ENCODE measurements around the gene ACVR1B.

The ACVR1B gene

GRCh38 chr12:51951199-51951842 lies at the start of gene ACVR1B:
Gene ACVR1B (plus strand): TSS chr12:51951699. CDS start chr12:51951744, 45 bp downstream.
- DNase-seq (ENCODE audit: low read depth), result peak; percentile 53

GRCh38 chr12:51901881-51902280 lies 49.6 kb upstream of the ACVR1B start:
- DNase-seq (ENCODE audit: low read depth), result no peak

DNA sequence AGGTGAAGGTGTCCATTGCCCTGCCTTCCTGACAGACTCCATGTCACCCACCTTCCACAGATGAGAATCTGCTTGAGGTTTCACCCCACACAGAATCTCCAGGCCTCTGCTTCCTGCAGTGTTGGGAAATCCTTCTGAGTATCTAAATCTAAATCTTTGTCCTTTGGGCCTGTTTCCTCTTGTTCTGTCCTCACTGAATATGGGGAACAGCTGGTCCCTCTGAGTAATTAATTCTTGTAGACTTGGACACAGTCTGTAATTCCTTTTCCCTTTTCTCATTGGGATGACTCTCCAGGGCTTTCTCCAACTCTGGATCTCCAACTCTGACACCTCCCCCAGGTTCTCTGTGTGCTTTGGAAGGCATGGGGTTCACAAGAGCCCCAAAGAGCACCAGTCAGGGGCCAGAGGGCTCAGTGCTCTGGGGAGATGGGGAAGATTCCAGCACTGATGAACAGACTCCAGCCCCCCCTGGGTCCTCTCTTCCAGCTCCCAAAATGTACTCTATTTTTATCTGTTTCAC lies 46.5 kb upstream of the ACVR1B start:
- no peak for DNase-seq (ENCODE audit: low read depth)

- no peak for DNase-seq (ENCODE audit: low read depth)
These were observed 45.7 kb upstream of the ACVR1B start for GRCh38 chr12:51905471-51906429.

GRCh38 chr12:51906430-51907082 lies 44.9 kb upstream of the ACVR1B start:
- DNase-seq (ENCODE audit: low read depth), result no peak

GRCh38 chr12:51907083-51907855 lies 44.2 kb upstream of the ACVR1B start, which contains the start of gene ACVRL1:
Gene ACVRL1 (plus strand): TSS chr12:51907504. CDS start chr12:51912475, 4,971 bp downstream.
- no peak for DNase-seq (ENCODE audit: low read depth)

GRCh38 chr12:51907856-51908425 lies 43.6 kb upstream of the ACVR1B start:
- no peak for DNase-seq (ENCODE audit: low read depth)

GRCh38 chr12:51908876-51909592 lies 42.5 kb upstream of the ACVR1B start:
- no peak for DNase-seq (ENCODE audit: low read depth)

GRCh38 chr12:51910168-51910567 lies 41.3 kb upstream of the ACVR1B start:
- DNase-seq (ENCODE audit: low read depth), result no peak

DNA sequence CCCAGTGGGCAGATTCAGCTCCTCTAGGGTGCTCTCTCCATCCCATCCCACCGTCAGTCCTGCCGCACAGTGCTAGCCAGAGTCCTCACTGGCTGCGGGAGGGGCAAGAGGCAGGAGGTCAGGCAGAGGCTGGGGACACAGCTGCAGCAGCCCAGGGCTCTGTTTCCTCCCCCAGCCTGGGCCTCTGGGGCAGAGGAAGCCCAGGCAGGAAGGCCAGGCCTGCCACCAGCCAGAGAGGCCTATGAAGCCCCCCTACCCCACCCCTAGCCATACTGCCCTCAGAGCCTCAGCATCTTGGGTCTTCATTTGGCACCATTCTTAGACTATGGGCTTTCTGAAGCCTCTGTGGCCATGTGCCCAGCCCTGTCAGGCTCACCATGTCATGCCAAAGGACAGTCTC lies 40.8 kb upstream of the ACVR1B start:
- no peak for DNase-seq (ENCODE audit: low read depth)

DNA sequence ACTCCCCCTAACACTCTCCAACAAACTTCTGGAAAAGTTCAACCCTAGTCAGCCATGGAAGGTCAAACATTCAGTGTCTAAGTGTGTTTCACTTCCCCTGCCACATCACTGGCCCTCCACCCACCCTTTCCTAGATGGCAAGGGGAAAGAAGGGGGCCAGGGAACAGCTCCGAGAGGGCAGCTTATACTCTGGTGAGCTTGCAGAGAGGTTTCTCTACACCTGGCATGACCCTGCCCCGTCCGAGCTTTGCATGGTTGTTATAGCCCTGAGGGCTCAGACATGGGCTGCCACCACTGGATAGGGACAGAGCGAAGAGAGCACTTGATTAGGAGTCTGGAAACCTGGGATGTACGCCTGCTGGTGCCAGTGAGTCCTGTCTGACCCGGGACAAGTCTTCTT lies 40.2 kb upstream of the ACVR1B start:
- no peak for DNase-seq (ENCODE audit: low read depth)

- DNase-seq (ENCODE audit: low read depth), result no peak
These were observed 39.4 kb upstream of the ACVR1B start for GRCh38 chr12:51911788-51912711.

- no peak for DNase-seq (ENCODE audit: low read depth)
These were observed 38.1 kb upstream of the ACVR1B start for GRCh38 chr12:51913071-51914033.

DNA sequence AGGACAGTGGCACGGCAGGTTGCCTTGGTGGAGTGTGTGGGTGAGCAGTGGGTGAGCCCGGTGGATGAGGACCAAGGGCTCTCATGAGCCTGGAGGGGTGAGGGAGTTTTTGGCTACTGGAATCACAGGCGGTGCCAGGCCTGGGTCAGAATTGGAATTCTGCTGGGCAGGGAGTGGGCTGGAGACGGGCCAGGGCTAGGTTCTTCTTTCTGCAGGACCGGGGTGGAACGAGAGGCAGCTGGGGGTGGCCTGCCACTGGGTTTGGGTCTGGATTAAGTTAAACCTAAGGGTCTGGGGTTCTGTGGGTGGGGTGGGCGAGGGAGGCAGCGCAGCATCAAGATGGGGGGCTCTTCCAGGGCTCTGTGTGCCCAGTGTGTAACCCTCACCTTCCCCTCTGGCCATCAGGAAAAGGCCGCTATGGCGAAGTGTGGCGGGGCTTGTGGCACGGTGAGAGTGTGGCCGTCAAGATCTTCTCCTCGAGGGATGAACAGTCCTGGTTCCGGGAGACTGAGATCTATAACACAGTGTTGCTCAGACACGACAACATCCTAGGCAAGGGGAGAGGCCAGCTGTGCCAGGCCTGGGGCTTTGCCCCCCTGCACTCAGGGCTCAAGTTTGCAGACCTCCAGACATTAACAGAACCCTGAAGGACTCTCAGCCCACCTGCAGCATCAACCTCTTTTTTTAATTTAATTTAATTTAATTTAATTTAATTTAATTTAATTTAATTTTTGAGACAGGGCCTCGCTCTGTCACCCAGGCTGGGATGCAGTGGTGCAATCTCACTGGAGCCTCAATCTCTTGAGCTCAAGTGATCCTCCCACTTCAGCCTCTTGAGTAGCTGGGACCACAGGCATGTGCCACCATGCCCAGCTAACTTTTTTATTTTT lies 37.2 kb upstream of the ACVR1B start:
- DNase-seq (ENCODE audit: low read depth), result no peak

- no peak for DNase-seq (ENCODE audit: low read depth)
These were observed 36.4 kb upstream of the ACVR1B start for GRCh38 chr12:51915003-51915625.

DNA sequence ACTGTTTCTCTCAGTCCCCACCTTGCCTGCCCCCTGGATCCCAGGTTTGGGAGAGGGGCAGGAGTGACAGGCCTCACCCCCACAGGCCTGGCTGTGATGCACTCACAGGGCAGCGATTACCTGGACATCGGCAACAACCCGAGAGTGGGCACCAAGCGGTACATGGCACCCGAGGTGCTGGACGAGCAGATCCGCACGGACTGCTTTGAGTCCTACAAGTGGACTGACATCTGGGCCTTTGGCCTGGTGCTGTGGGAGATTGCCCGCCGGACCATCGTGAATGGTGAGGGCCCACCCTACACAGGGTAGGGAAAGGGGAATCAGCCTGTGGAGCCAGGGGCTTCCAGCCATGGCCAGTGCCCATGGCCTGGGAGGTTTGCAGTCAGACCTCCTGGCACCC lies 35.5 kb upstream of the ACVR1B start:
- DNase-seq (ENCODE audit: low read depth), result no peak

Measured in HS-5 (cell line).